GM21717 (cell line): ENCODE measurements around the gene MRM2.
A peak's percentile ranks its signal among the peaks of the same experiment; 100 is the strongest.

Experiments used
- ATAC-seq: cut with Tn5 transposase; IDR thresholded peaks from one replicate; pipeline ENCODE4 v1.9.1; 2021; ENCODE audit warnings: mild to moderate bottlenecking, moderate library complexity; ENCODE audit not compliant: unreplicated experiment

MRM2 gene

GRCh38 chr7:2209146-2209960 lies 32.7 kb downstream of the MRM2 start:
- peak; percentile 50 for ATAC-seq

- no peak for ATAC-seq
Observed at GRCh38 chr7:2208712-2209111, 33.3 kb downstream of the MRM2 start.

DNA sequence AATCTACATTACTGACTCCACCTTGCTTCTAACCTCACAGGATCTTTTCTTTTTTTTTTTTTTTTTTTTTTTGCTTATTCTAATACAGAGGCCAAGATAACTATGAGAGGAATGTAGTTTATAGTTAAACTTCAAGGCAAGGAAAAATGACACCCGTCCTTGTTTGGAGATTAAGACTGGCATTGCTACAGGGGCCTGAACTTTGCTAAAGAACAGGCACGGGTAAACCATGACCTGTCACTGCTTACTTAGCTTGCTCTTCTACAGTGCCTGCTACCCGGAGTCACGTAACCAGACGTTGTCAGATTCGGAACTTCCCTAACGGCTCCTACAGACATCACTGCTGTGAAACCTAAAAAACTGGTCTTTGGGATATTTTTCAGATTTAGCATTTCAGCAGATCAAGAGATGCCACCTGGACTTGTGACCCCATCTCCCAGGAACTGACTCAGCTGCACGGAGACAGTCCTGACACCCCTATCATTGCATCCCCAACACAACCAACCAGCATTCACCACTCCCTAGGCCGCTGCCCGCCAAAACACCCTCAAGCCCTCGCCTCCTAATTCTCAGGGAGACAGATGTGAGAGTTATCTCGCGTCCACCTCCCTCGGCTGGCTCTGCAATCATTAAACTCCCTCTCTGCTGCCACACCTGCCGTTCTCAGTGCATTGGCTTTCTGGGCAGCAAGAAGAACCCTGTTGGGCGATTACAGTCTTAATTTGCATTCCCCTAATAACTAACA lies 36.8 kb downstream of the MRM2 start:
- ATAC-seq, result no peak

DNA sequence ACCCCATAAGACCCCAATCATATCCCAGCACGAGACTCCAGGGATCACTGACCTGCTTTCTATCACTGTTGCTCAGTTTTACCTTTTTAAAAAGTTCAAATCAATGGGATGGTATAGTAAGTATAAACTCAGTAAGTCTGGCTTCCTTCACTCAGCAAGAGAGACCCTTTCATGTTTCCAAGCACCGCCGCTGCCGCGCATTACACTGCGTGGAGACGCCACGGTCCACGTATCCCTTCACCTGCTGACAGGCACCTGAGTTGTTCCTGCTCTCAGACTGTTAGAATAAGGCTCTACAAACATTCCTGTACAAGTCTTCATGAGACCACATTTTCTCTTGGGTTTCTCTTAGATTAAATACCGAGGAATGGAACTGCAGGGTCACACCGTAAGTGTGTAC lies 37.6 kb downstream of the MRM2 start:
- no peak for ATAC-seq

GRCh38 chr7:2203766-2204300 lies 38.2 kb downstream of the MRM2 start:
- no peak for ATAC-seq

DNA sequence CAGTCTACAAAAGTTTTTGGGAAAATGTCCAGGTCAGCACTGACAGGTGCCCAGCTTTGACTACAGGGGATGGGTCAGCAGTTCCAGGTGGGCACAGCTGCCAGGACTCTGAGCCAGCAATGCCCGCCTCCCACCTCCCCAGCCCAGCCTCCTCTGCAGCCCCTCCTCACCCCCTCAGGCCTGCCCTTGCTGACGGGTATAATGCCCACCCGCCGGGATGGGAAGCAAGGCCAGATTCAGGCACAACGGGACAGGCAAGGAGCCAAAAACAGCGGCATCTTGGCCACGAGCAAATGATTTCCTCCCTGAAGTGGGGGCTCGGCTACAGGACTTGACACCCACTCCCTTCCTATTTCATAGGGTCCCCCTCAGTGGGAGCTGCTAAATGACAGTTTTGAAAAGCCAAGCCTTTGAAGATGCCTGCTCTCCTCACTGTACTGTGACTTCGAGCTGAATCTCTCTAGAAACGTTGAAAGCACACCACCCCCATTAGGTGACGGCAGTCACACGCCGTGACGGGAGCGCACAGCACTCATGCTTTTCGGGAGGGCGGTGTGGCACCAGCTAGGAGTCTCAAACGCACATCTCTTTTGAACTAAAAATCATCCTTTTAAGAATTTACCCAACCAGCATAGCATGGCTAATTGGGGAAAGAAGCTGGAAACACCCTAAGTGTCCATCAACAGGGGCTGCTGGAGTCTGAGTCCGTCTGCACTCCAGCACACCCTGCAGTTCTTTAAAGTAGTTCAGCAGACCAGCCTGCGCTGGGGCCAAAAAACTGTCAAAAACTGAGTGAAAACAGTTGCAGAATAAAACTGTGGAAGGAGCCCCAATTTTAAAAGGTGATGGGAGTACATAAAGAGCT lies 38.9 kb downstream of the MRM2 start:
- no peak for ATAC-seq

GRCh38 chr7:2202361-2202761 lies 39.6 kb downstream of the MRM2 start:
- ATAC-seq, result no peak

GRCh38 chr7:2201686-2202360 lies 40.2 kb downstream of the MRM2 start:
- ATAC-seq, result no peak

GRCh38 chr7:2201128-2201527 lies 40.9 kb downstream of the MRM2 start:
- ATAC-seq, result no peak

GRCh38 chr7:2200584-2200980 lies 41.4 kb downstream of the MRM2 start:
- ATAC-seq, result no peak

- no peak for ATAC-seq
Observed at GRCh38 chr7:2199956-2200583, 41.9 kb downstream of the MRM2 start.

DNA sequence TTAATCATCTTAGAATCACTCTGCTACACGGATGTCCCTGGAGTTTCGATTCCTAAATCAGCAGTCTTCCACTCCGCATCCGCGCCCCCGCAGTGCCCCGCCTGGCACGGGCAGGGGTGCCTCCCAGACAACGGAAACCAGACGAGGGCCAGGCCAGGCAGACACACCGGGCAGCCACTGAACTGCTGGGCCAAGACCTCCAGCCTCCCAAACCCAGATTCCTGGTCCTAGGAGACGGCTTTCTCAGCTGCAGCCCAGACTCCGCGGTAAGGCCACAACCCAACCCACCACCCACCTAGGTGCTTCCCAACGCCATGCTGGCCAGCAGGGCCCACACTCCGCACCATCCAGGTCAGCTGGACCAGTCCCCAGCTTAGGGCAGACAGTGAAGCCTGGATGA lies 42.5 kb downstream of the MRM2 start:
- no peak for ATAC-seq

DNA sequence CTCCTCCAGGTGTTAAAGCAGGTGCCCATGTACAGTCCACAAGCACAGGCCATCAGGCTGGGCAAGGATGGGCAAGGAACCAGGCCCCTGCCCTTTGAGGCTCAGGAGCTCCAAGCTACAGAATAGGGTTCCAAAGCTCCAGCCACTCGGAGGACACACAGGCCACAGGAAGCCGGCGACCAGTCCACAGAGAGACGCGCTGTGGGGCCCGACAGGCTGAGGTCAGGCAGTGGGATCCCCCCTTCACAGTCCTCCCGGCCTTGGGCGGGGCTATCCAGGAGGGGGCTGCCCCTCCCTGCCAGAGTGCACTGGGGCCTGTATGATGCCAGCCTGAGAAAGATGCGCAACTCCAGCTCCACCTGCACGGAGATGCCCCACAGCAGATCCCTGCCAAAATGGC lies 43.2 kb downstream of the MRM2 start:
- ATAC-seq, result no peak

DNA sequence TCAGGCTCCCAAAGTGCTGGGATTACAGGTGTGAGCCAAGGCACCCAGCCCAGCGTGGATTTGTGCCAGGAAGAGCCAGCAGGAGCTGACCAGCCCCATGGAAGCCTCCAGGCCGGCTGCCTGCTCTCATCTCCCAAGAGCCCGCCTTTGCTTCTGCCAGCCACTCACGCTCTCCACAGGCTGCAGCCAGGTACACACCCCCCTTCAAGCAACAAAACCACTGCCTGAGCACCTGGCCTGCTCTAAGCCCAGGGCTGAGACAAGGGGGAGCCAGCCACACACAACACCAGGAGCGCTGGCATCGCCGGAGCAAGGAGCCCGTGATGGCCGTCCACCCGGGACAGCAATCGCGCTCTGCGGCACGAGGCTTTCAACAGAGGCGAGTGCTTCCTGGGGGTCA lies 43.8 kb downstream of the MRM2 start:
- no peak for ATAC-seq

GRCh38 chr7:2197436-2198155 lies 44.4 kb downstream of the MRM2 start:
- no peak for ATAC-seq

GRCh38 chr7:2196381-2197378 lies 45.3 kb downstream of the MRM2 start:
- no peak for ATAC-seq

- no peak for ATAC-seq
Observed at GRCh38 chr7:2195400-2196246, 46.4 kb downstream of the MRM2 start.
